Activated T-cell treated with anti-CD3 and anti-CD28 coated beads, Interleukin-2, amount 50 U/mL, for 1 hour (primary cell): Measurements from ENCODE around the gene BAD.
"Not testable (repeated sequence)": the region's sequence is repeated elsewhere in the genome, so short reads cannot be mapped to it uniquely, and the experiment has no call there.

Experiments used
- DNase-seq: peaks from one replicate; pipeline ENCODE4 v3.0.0-alpha.2; 2020

The BAD gene

DNA sequence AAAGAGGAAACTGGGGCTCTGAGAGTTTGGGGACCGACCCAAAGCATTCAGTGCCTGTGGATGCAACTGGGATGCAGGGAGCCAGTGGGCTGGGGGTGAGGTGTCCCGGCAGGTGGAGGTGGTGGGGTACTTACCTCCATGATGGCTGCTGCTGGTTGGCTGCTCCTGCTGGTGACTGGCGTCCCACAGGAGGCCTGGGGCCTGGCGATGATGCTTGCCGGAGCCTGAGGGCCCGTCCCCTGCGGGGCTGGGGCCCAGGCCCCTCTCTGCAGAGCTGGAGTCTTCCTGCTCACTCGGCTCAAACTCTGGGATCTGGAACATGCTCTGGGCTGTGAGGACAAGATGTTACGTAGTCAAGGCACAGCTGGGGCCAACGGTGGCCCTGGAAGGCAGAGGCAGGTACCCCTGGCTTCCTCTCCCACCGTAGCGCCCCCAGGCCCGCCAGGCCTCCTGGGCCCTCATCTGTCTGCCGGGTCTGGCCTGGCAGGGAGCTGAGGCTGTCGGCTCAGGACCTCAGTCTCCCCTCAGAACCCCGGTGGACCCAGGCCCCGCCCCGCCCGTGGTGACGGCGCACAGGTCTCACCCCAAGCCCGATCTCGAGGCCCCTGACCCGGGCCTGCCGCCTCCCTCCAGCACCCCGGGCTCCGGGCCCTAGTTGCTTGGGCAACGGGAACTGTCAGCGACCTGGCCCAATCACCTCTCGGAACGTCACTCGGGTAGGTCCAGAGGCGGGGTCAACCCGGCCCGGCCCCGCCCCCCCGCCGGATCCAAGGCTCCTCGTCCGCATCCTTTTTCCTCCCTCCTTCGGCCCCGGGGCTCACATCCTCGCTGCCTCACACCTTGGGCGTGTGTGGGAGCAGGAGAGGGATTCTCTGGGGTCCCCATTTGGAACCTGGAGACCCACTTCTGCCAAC is at the start of gene BAD:
Gene BAD (minus strand): TSS at position 618 of the 914 bp plus-strand sequence. CDS start 297 bp downstream, at position 321.
- DNase-seq, result peak; percentile 92

GRCh38 chr11:64333556-64333955 is 49.1 kb upstream of the BAD start:
- DNase-seq, result no peak

DNA sequence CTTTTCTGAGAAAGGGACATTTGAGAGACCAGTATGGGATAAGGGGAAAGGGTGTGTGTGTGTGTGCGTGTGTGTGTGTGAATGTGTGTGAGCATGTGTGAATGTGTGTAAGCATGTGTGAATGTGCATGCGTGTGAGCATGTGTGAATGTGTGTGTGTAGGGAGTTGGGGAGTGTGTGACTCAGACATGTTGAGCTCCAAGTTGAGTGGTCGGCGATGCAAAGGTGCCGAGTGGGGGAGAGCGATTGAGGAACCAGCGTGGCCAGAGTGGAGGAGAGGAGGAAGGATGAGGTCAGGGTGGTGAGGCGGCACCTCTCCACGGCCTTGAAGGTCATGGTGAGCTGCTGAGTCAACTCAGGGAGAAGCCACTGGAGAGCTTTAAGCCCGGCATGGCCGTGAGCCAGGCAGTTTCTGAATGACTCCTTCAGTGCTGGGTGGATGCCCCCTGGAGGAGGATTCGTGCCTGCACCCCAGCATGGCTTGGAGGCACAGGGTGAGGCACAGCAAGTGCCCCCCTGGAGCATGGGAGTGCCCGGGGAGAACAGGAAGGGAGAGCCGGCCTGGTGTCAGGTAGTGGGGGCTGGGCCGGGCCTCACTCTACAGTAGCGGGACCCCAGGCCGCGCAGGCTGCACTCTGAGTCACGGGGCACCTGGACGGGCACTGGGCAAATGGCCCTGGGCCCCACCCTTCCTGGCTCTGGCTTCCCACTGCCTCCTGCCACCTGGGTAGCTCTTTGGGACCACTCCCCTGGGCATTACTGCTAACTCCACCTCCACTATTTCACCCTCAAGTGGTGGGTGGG is 47.3 kb upstream of the BAD start:
- peak; percentile 73 for DNase-seq

GRCh38 chr11:64330888-64331287 is 46.4 kb upstream of the BAD start:
- no peak for DNase-seq

- no peak for DNase-seq
Observed at GRCh38 chr11:64327993-64328392, 43.5 kb upstream of the BAD start.

DNA sequence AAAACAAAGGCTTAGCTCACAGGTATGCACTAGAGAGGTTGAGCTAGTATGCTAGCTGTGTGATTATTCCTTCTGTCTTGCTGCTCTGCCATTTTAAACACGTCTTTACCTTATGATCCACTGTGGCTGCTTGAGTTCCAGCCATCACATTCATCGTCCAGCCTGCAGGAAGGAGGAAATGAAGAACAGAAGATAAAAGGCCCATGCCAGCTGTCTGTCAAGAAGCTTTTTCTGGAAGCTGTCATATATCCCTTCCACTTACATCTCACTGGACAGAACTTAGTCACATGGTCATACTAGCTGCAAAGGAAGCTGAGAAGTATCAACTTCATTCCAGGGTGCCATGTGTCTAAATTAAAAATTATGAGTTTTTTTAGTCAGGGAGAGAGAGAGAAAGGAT is 42.9 kb upstream of the BAD start:
- DNase-seq, result no peak

DNA sequence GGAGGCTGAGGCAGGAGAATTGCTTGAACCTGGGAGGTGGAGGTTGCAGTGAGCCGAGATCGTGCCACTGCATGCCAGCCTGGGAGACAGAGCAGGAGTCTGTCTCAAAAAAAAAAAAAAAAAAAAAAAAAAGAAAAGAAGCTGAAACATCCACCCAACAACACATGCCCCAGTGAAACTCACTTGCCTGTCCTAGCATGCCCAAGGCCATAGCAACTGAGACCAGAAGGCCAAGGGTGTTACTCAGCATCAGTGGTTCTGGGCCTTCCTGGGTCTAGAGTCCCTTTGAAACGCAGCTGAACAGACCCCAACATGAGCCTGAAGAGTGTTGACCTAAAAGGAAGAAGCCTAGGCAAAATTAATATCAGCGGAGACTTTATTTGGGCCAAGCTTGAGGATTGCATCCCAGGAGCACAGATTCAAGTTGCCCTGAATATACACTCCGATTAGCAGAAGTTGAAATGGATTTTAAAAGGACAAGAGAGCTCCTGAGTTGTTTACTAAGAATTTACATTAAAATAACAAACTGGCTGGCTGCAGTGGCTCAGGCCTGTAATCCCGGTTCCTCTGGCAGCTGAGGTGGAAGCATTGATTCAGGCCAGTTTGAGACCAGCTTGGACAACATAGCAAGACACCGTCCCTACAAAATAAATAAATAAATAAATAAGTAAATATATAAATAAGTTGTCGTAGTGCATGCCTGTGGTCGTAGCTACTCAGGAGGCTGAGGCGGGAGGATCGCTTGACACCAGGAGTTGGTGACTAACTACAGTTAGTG is 40.4 kb upstream of the BAD start:
- no peak for DNase-seq

DNA sequence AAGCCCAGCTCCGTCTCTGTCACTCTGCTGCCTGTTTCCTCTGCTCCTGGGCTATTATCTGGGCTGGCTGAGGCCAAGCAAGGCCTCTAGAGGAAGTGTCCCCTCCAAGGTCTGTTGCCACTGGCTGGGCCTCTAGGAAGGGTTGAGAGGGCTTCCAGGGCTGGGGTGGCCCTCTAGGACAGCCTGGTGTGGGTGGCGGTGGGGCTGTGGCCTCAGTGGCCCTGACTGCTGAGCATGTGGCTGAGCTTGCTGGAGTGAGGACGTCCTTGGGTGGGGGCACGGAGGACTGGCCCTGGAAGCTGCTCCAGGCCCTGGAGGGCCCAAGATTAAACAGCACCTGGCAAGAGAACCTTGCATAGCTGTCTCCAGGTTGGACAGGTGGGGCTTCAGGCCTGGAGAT is 39.5 kb upstream of the BAD start:
- not testable (repeated sequence) for DNase-seq

- DNase-seq, result no peak
Observed at GRCh38 chr11:64323373-64323772, 38.9 kb upstream of the BAD start.

- DNase-seq, result no peak
Observed at GRCh38 chr11:64322925-64323260, 38.4 kb upstream of the BAD start.

- no peak for DNase-seq
Observed at GRCh38 chr11:64321533-64321932, 37.1 kb upstream of the BAD start.

GRCh38 chr11:64321026-64321425 is 36.6 kb upstream of the BAD start:
- DNase-seq, result no peak

GRCh38 chr11:64320556-64320955 is 36.1 kb upstream of the BAD start:
- DNase-seq, result no peak

- DNase-seq, result no peak
Observed at GRCh38 chr11:64318766-64319761, 34.6 kb upstream of the BAD start.

- DNase-seq, result peak; percentile 94
Observed at GRCh38 chr11:64317961-64318765, 33.7 kb upstream of the BAD start, which contains the start of gene PRDX5. PRDX5 (plus strand) TSS chr11:64318121; CDS start chr11:64318216, 95 bp downstream.

- peak; percentile 87 for DNase-seq
Observed at GRCh38 chr11:64317325-64317960, 33.0 kb upstream of the BAD start, which contains the start of gene TRMT112. TRMT112 (minus strand) TSS chr11:64317559; CDS start chr11:64317526, 33 bp downstream.

GRCh38 chr11:64316672-64317324 is 32.3 kb upstream of the BAD start:
- DNase-seq, result no peak

GRCh38 chr11:64315667-64316526 is 31.4 kb upstream of the BAD start:
- not testable (repeated sequence) for DNase-seq
